Measurements from ENCODE around the gene LIPJ. TPM values are rescaled to one million over a fixed set of nuclear protein-coding genes. Genes with fewer than 3 reads are reported as not detected.

LIPJ gene
- total and polyA plus RNA-seq, 10 of the 15 experiments (the other 5 are each of a cell fraction or from before 2014, with no cell fraction given): 0.03 to 0.23 (median 0.08) TPM; not detected in 5

- intact Hi-C loops (cut with micrococcal nuclease; ENCODE audit: unreplicated experiment) (no loop called here), in situ Hi-C loops (cut with MboI) (no loop called here)
- POLR2A ChIA-PET: interaction anchor here (0.6 kb wide), 1 partner anchor 70 kb away, joined by 3 read pairs; no protein-coding TSS in a partner anchor
- DNase-seq (ENCODE audit: low read depth, low spot score) (no peak), ATAC-seq (no peak), FAIRE-seq (no peak)
- Histone ChIP-seq H3K27me3 (replicated peaks in 1 of 2; ENCODE audit: control insufficient read depth in 2 of 2, insufficient read depth in 2 of 2, low read length in 1 of 2) (no peaks in the 10 kb centered on the region), H2AFZ (ENCODE audit: control insufficient read depth, low read depth, low read length) (no peak overlapping the region), H3K27ac (ENCODE audit: control insufficient read depth, insufficient read depth) (no peak overlapping the region), H3K4me1 (ENCODE audit: control insufficient read depth, insufficient read depth, low read length) (no peaks in the 10 kb centered on the region), H3K36me3 (ENCODE audit: control insufficient read depth in 2 of 2, insufficient read depth in 2 of 2, low read length in 1 of 2) (no peaks in the 10 kb centered on the region), H3K9ac (ENCODE audit: control insufficient read depth, insufficient read depth, low read length) (no peak overlapping the region), H4K20me1 (ENCODE audit: control insufficient read depth, insufficient read depth) (no peaks in the 10 kb centered on the region), H3K4me3 (no peak overlapping the region), H3K9me3 (replicated peaks; ENCODE audit: control insufficient read depth, insufficient read depth, low read length) (no peaks in the 10 kb centered on the region), H3K4me2 (ENCODE audit: control insufficient read depth, insufficient read depth) (no peak overlapping the region), H3K79me2 (ENCODE audit: control insufficient read depth, insufficient read depth, low read length) (no peaks in the 10 kb centered on the region)
- 100% methylated on average over 1 of the region's 1 CpG for WGBS (ENCODE audit: insufficient coverage, insufficient replicate concordance, low lambda C conversion rate, missing lambda C conversion rate)
- SMC1A ChIA-PET (ENCODE audit: uncharacterized antibody, unreplicated experiment): interaction anchor here (0.6 to 2.9 kb wide), 4 partner anchors 10 to 368 kb away, joined by 3 to 7 read pairs (median 4); no protein-coding TSS in a partner anchor
- no TSS peak for BruUV-seq (replicated peaks)
- TF ChIP-seq RAD21 (IDR thresholded peaks at IDR 0.05; ENCODE audit: insufficient read depth, low read depth, low read length): no peak
- TF ChIP-seq KLF5 (IDR thresholded peaks at IDR 0.05; ENCODE audit: partially characterized antibody): no peak
- TF ChIP-seq, protein P1, sequence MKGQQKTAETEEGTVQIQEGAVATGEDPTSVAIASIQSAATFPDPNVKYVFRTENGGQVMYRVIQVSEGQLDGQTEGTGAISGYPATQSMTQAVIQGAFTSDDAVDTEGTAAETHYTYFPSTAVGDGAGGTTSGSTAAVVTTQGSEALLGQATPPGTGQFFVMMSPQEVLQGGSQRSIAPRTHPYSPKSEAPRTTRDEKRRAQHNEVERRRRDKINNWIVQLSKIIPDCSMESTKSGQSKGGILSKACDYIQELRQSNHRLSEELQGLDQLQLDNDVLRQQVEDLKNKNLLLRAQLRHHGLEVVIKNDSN (IDR thresholded peaks at IDR 0.05; ENCODE audit: borderline replicate concordance, extremely low read length, insufficient read depth, low read depth, low read length): no peak
- no peak for TF ChIP-seq FOXK2 (IDR thresholded peaks at IDR 0.05)
- TF ChIP-seq ELK1 (IDR thresholded peaks at IDR 0.05; ENCODE audit: low read depth, low read length): no peak
- no peak for TF ChIP-seq SMAD5 (IDR thresholded peaks at IDR 0.05; ENCODE audit: low read depth)
- TF ChIP-seq, protein P2, sequence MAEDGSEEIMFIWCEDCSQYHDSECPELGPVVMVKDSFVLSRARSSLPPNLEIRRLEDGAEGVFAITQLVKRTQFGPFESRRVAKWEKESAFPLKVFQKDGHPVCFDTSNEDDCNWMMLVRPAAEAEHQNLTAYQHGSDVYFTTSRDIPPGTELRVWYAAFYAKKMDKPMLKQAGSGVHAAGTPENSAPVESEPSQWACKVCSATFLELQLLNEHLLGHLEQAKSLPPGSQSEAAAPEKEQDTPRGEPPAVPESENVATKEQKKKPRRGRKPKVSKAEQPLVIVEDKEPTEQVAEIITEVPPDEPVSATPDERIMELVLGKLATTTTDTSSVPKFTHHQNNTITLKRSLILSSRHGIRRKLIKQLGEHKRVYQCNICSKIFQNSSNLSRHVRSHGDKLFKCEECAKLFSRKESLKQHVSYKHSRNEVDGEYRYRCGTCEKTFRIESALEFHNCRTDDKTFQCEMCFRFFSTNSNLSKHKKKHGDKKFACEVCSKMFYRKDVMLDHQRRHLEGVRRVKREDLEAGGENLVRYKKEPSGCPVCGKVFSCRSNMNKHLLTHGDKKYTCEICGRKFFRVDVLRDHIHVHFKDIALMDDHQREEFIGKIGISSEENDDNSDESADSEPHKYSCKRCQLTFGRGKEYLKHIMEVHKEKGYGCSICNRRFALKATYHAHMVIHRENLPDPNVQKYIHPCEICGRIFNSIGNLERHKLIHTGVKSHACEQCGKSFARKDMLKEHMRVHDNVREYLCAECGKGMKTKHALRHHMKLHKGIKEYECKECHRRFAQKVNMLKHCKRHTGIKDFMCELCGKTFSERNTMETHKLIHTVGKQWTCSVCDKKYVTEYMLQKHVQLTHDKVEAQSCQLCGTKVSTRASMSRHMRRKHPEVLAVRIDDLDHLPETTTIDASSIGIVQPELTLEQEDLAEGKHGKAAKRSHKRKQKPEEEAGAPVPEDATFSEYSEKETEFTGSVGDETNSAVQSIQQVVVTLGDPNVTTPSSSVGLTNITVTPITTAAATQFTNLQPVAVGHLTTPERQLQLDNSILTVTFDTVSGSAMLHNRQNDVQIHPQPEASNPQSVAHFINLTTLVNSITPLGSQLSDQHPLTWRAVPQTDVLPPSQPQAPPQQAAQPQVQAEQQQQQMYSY (CRISPR knock-in tag; IDR thresholded peaks at IDR 0.05): no peak
- CTCF ChIA-PET: interaction anchor here (1.0 to 4.0 kb wide), 9 partner anchors 10 to 652 kb away, joined by 3 to 25 read pairs (median 3); partner anchors contain the start of gene RNLS
- RAD21 ChIA-PET (ENCODE audit: unreplicated experiment): interaction anchor here (1.6 kb wide), 1 partner anchor 370 kb away, joined by 3 read pairs; no protein-coding TSS in a partner anchor
Measured at GRCh38 chr10:88562152-88562551, 24.4 kb upstream of the LIPJ start.
